Measurements from ENCODE around the gene C9orf43. TPM values are rescaled to one million over a fixed set of nuclear protein-coding genes. Genes with fewer than 3 reads are reported as not detected.
"Not testable (repeated sequence)": the region's sequence is repeated elsewhere in the genome, so short reads cannot be mapped to it uniquely, and the experiment has no call there.

The C9orf43 gene
- polyA plus RNA-seq, 3 donors: 0.88 to 1.2 (median 1.0) TPM

GRCh38 chr9:113409883-113410206, 702 bp upstream of the C9orf43 start:
- DNase-seq: no peak

DNA sequence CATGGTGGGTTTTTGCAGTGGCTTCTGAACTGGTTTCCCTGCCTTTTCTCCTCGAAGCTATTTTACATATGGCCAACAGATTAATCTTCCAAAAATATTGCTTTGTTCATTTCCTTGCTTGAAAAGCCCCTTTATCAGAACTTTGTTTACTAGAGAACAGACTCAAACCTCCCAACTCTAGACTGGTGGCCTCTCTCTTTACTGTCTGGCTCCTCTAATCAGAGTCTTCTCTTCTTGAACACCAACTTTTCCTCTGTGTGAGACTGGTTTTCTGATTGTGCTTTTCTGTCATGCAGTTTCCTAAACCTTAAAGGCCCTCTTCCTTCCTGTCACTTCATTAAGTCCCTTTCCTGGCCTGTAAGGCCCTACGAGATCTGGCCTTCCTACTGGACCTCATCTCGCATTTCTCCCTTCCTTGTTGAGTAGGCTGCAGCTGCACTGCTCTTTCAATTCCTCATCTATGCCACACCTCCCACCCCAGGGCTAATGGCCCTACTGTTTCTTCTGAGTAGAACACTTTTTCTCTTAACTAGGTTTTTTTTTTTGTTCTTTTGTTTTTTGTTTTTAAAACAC, 5.7 kb downstream of the C9orf43 start:
- no peak for DNase-seq

- DNase-seq: no peak
These were observed 6.8 kb downstream of the C9orf43 start for GRCh38 chr9:113417370-113417769.

DNA sequence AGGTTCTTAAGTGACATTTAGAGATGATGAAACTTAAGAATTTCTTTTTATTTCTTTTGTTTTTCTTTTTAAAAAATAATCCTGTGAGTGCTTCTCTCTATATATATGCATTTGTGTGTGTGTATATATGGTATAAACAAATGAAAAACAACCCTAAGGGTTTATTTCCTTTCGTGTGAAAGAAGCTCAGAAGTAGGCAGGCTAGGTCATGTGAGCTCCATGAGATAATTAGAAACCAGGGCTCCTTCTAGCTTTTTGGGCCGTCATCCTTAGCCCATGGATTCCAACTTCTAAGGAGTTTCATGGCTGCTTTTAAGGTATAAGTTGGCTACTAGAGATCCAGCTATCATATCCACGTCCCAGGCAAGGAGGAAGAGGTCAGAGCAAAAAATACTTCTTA, 11.2 kb downstream of the C9orf43 start:
- DNase-seq: no peak

GRCh38 chr9:113425072-113425471, 14.5 kb downstream of the C9orf43 start:
- no peak for DNase-seq

DNA sequence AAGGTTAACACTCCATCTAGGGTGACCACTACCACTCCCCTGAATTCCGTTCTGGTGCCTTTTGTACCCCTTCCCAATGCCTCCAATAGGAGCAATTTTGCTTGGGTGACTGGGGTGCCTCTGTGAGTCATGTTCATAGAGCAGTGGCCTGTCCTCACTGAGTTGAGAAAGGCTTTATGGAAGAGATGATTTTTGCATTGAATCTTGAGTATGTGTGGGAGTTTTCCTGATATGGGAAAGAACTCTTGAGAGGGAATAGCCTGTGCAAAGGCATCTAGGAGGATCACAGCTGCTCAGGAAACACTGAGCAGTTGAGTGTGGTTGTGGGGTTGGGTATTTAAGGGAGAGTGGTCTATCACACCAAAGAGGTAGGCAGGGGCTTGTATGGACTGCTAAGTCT, 16.2 kb downstream of the C9orf43 start:
- DNase-seq: no peak

DNA sequence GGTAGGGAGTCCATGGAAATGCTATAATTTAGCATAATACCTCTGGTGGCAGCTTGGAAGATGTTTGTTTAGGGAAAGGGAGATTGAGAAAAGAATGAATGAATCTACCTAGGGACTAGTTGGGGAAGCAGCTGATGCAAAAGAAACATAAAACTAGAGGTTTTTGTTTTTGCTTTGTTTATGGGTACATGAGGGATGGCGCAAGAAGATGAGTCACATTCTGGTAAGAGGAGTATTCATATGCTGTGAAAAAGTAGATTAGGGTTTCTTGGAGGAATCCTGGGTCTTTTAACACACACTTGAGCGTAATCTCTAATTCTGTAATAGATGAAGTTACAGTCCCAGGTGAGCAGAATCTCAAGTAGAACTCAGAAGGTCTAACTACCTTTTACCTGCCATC, 17.1 kb downstream of the C9orf43 start:
- no peak for DNase-seq

DNA sequence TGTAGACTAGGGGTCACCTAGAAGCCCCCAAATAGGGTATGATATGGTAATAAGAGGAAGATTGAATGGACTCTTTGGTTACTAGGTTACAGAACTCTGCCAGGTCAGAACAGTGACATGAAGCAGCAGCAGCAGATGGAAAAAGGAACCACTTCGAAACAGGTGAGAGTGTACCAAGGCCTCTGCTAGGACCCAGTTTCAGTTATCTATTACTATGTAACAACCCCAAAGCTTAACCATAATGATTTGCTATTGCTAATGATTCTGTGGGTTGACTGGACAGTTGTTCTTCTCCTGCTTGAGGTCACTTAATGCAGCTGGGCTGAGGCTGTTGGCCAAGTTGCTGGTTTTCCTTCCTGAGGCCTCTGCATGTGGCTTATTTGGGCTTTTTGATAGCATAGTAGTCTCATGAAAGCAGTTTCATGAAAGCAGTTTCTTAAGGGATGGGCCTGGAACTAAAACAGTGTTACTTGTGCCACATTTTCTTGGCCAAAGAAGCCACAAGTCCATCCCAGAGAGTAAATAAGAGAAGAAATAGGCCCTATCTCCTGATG, 17.6 kb downstream of the C9orf43 start:
- DNase-seq: no peak

GRCh38 chr9:113431191-113431590, 20.6 kb downstream of the C9orf43 start:
- no peak for DNase-seq

DNA sequence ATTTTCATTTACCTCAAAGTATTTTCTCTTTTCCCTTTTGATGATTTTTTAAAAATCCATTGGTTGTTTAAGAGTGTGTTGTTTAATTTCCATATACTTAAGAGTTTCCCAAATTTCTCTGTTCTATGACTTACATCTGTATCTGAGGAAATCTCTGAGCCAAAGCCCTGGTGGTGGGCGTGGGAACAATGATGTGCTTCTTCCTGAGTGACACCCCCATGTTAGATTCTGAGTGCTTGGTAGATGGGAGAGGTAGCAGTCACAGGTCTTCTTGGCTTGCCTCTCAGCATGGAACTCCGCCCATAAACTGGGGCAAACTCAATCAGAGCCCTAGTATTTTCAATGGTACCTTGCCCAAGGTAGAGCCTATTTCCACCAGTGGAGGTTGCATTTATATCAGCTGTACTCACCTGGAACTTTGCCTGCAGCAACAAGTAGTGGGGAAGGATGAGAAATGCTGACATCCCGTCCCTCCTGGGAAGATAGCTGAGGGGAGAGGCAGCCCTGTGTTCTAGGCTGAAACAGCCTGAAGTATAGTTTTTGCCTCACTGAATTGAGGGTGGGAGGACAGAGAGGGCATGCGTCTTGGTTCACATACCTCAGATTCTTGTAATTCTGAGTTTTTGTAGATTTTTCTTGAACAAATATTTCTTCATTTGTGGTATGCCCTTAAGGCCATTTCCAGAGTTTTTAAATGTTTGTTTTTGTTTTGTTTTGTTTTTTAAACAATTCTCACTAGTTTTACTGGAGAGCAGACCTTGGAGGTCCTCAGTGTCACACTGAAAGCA, 26.4 kb downstream of the C9orf43 start:
- DNase-seq: no peak

DNA sequence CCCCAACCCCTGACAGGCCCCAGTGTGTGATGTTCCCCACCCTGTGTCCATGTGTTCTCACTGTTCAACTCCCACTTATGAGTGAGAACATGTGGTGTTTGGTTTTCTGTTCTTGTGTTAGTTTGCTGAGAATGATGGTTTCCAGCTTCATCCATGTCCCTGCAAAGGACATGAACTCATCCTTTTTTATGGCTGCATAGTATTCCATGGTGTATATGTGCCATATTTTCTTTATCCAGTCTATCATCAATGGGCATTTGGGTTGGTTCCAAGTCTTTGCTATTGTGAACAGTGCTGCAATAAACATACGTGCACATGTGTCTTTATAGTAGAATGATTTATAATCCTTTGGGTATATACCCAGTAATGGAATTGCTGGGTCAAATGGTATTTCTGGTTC, 27.2 kb downstream of the C9orf43 start:
- DNase-seq: not testable (repeated sequence)

- no peak for DNase-seq
These were observed 34.2 kb downstream of the C9orf43 start for GRCh38 chr9:113444736-113445135.

GRCh38 chr9:113446323-113446740, 35.8 kb downstream of the C9orf43 start:
- no peak for DNase-seq

DNA sequence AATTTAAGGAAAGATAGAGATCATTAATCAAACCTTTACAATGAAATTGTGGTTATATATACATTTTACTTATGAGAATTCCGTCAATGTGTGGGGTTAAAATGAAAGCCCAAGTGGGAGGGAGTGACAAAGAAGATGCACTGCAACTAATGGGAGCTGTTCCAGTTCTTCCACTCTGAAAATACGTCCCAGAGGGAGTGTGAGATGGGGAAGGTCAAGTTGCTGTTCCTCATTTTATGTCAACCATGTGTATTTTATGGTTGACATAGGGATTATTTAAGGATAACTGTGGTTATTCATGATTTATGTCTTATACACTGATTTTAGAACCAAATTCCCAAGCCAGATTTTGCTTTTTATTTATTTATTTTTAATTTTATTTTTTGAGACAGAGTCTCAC, 38.8 kb downstream of the C9orf43 start:
- DNase-seq: no peak

DNA sequence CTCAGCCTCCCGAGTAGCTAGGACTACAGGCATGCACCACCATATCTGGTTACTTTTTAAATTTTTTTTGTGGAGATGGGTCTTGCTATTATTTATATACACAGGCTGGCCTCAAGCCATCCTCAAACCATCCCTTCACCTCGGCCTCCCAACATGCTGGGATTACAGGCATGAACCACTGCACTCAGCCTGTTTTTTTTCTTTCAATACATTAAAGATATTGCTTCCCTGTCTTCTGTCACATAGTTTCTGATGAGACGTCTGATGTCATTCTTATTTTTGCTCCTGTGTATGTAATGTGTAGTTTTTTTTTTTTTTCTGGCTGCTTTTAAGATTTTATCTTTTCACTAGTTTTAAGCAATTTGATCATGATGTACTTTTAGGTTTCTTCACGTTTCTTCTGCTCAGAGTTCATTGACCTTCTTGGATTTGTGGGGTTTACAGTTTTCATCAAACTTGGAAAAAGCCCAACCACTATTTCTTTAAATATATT, 41.6 kb downstream of the C9orf43 start:
- DNase-seq: no peak

DNA sequence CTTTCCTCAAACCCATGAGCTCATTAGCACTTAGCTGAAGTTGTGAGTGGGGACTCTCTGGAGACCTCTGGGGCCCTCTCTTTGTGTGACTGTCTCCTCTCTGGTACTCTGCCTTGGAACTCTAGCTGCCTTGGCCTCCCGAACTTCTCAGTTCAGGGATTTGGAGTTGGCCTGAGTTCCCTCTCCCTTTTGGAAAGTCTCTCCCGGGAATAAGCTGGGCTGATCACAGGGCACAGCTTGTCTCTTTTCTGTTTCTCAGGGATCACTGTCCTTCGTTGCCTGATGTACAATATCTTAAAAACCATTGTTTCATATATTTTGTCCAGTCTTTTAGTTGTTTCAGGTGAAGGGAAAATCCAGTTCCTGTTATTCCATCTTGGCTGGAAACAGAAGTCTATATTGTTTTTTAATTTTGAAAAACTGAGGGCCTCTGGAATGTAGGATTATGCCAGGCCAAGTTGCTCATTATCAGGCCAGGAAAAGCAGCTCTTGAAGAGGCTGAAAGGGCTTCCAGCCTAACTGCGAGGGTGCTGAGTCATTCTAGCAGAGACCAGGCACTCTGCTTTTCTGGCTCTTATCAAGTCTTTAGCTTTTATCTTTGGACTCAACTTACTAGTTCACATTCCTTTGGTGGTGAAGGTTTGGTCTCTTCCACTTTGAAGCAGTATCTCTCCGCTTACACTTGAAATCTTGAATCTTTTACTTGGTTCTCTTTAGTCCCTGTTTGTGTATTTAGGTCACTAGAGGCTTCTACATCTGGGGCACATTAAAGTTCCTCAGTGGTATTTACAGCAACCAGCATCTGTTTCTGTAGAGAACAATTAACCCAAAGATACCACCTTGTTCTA, 44.6 kb downstream of the C9orf43 start:
- no peak for DNase-seq

DNA sequence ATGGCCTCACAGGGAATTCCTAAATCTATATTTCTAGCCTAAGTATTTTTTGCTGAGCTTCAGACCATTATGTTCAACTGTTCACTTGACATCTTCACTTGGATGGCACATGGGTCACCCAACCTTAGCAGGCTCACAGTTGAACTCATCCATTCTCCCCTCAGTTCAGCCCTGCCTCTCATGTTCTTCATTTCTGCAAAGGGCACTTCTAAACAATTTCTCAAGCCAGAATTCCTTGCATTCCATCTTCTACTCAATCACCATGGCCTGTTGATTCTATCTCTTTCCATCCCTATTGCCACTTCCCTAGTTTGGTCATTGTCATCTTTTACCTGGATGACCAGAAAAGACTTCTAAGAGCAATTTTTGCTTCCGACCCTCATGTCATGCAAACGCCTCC, 45.7 kb downstream of the C9orf43 start:
- no peak for DNase-seq

DNA sequence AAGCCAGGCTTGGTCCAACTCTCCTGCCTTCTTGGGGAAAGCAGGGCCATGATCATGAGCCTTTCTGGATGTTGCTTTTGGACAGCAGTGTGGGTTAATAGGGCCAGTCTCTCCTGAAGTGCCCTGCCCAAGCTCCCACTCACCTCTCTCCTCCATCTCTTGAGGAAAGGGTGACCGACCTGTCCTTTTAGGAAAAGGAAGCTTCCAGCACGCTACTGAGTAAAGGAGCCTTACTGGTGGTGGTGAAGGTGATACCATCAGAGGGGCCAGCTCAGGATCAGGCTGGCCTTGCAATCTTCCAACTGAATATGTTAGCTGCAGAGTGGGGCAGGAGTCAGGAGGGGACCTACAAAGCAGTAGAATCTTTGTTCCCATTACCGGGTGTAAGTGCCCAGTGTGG, 50.7 kb downstream of the C9orf43 start:
- no peak for DNase-seq

- no peak for DNase-seq
These were observed 51.4 kb downstream of the C9orf43 start for GRCh38 chr9:113461943-113462342.

- no peak for DNase-seq
These were observed 52.3 kb downstream of the C9orf43 start for GRCh38 chr9:113462781-113463286.

DNA sequence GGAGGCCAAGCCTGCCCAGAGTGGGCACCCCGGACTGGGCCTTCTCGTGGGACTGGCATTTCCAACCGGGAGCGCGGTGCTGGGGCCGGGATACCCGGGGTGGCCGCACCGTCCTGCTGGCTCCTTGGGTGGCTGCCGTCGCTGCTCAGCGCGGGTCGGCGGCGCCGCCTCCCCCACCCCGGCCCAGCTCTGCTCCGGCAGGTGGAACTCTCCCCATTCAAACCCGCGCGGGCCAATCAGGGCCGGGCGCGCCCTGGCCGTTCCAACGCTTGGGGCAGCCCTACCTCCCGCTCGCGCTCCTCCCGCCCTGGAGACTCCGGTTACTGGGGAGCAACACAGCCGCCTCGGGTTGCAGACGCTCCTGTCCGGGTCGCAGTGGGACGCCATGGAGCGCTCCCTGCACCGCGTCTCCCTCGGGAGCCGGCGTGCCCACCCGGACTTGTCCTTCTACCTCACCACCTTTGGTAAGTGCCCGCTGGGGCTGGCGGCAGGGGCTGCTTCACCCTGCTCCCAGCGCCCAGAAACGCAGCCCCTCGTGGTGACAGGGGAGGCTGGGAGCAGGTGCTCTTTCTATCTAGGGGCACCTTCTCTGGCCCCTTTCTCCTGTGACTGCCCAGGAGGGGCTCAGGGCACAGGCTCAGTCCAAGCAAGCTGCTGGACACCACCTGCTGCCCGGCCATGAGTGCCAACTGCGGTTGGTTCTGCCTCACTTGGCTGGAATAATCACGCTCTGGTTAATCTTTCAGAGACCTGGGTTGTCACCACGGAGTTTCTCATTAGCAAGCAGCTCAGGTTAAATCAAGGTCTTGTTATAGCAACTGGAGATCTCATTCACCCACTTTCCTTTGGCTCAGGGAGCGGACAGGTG, 53.1 kb downstream of the C9orf43 start, which contains the start of gene RGS3:
Gene RGS3, plus strand, starts transcription at position 310 of the 868 bp plus-strand sequence. Its CDS starts 76 bp downstream, at position 386.
- peak; percentile 73 for DNase-seq

Data from renal pelvis (tissue), 4 donors.